Mucosa of rectum (tissue), 2 donors: Measurements from ENCODE around the gene ABHD14A.
A peak's percentile ranks its signal among the peaks of the same experiment; 100 is the strongest.

Experiments
- H3K27ac ChIP-seq, 2 donors: one replicate each; pipeline ENCODE4 v1.7.0; 2013; ENCODE audit warnings: inconsistent platforms in 2 of 2, low read depth in 2 of 2, low read length in 2 of 2
- H3K27me3 ChIP-seq, 2 donors: one replicate each; pipeline ENCODE4 v1.7.0; 2013; ENCODE audit warnings: low read length in 2 of 2; ENCODE audit not compliant: control insufficient read depth in 2 of 2, insufficient read depth in 2 of 2
- H3K36me3 ChIP-seq, 2 donors: one replicate each; pipeline ENCODE4 v1.7.0; 2013; ENCODE audit warnings: low read length in 2 of 2; ENCODE audit not compliant: control insufficient read depth in 2 of 2, insufficient read depth in 2 of 2
- H3K4me1 ChIP-seq, 2 donors: one replicate each; pipeline ENCODE4 v1.7.0; 2013; ENCODE audit warnings: low read length in 2 of 2, mild to moderate bottlenecking in 1 of 2; ENCODE audit not compliant: control insufficient read depth in 2 of 2, insufficient read depth in 2 of 2
- H3K4me3 ChIP-seq, 2 donors: one replicate each; pipeline ENCODE4 v1.7.0; 2013; ENCODE audit warnings: low read length in 2 of 2
- H3K9ac ChIP-seq, 2 donors: one replicate each; pipeline ENCODE4 v1.7.0; 2013; ENCODE audit warnings: low read length in 2 of 2, low read depth in 1 of 2, mild to moderate bottlenecking in 1 of 2
- H3K9me3 ChIP-seq, 2 donors: one replicate each; pipeline ENCODE4 v1.7.0; 2013; ENCODE audit warnings: low read length in 2 of 2; ENCODE audit not compliant: control insufficient read depth in 2 of 2
- donor health status: healthy.
- donor health status: Normal muscosa, but diverticular disease.

The ABHD14A gene

DNA sequence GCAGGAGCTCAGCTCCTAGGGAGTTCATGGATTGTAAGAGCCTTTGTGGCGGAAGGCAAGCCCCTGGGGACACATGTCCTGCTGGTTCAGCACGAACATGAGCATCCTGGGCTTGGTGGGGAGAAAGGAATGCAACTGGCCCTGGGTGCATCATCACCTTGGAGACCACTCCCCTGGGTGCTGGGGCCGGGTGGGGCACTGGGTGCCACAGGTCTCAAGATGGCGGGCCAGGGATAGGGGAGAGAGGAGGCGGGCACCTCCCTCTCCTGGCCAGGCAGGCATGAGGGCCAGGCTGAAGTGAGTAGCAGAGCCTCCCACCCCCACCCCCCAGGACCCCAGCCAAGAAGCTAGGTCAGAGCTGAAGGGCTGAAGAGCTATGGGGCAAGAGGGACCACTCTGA is 8.4 kb upstream of the ABHD14A start:
- Histone ChIP-seq H3K36me3 (peaks cover 0 to 4% of the 10 kb centered on the region in 2 donors), H3K9ac (peak overlapping the region in 1 of 2 donors; percentile 67), H3K27ac (peak overlapping the region in 1 of 2 donors; percentile 48), H3K4me3 (peak overlapping the region; percentile 74 to 81), H3K9me3 (no peaks in the 10 kb centered on the region), H3K27me3 (no peaks in the 10 kb centered on the region), H3K4me1 (peaks cover 7 to 13% of the 10 kb centered on the region in 2 donors)

DNA sequence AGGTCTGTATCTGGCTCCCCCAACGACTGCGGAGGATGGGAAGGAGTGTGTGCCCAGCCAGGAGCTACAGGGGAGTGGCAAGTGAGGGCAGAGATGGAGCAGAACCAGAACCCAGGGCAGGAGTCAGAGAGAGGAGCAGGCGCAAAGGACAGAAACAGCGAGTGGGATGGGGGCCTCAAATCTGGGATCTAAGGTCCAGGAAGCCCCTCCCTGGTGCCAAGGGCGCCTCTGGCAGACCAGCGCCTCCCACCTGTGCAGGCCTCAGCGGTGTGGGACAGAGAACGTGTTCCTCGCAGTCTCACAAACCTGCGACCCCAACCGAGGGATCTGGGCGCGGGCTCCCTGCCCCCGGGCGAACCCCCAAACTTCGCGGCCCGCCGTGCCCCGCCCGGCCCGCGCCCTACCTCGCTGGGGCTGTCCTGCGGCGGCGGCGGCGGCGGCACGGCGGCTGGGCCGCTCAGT is 7.9 kb upstream of the ABHD14A start:
- Histone ChIP-seq H3K9ac (peak overlapping the region; percentile 67 to 77), H3K9me3 (no peaks in the 10 kb centered on the region), H3K4me3 (peak overlapping the region; percentile 74 to 81), H3K27ac (peak overlapping the region in 1 of 2 donors; percentile 48), H3K36me3 (peaks cover 0 to 4% of the 10 kb centered on the region in 2 donors), H3K27me3 (no peaks in the 10 kb centered on the region), H3K4me1 (peaks cover 7 to 13% of the 10 kb centered on the region in 2 donors)

DNA sequence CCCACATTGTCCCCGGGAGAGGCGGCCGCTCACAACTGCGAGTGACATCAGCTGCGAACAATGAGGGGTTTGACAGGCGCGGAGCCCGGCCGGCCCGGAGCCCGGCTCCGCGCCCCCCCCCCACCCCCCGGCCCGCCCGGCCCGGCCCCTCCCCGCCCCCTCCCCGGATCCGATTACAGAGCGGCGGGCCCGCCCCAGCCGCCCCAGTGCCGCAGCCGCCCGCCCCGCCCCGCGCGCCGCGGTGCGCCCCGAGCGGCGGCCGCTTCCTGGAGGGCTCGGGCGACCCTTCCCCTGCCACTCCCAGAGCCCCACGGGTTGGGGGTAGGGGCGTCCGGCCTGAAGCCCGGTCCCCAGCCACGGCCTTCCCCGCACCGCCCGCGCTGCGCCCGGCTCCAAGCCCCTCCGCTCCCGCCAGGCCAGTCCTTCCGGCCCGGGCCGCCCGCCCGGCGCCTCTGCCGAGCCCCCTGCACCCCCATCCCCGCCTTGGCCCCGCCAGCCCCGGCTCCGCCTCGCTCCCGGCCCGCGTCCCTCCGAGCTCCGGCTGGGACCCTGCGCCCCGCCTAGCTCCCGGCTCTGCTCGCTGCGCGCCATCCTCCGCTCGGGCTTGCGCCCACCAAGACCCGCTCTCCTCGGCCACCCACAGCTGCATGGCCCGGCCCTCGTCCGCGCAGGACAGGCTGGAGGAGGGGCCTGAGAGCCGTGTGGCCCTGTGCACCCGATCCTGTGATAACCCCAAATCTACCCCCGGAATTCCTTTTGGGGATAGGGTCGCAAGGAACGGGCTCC is 7.3 kb upstream of the ABHD14A start, which contains the start of gene PCBP4:
Gene PCBP4, minus strand, starts transcription at position 71 of the 786 bp plus-strand sequence. CDS start 6,214 bp downstream, outside the sequence.
- Histone ChIP-seq H3K27me3 (no peaks in the 10 kb centered on the region), H3K27ac (peak within 1 kb of the TSS; percentile 64 to 77), H3K36me3 (peaks cover 0 to 4% of the 10 kb centered on the region in 2 donors), H3K4me1 (peaks cover 7 to 13% of the 10 kb centered on the region in 2 donors), H3K9ac (peak within 1 kb of the TSS; percentile 71 to 77), H3K9me3 (no peaks in the 10 kb centered on the region), H3K4me3 (peak within 1 kb of the TSS; percentile 74 to 81)

DNA sequence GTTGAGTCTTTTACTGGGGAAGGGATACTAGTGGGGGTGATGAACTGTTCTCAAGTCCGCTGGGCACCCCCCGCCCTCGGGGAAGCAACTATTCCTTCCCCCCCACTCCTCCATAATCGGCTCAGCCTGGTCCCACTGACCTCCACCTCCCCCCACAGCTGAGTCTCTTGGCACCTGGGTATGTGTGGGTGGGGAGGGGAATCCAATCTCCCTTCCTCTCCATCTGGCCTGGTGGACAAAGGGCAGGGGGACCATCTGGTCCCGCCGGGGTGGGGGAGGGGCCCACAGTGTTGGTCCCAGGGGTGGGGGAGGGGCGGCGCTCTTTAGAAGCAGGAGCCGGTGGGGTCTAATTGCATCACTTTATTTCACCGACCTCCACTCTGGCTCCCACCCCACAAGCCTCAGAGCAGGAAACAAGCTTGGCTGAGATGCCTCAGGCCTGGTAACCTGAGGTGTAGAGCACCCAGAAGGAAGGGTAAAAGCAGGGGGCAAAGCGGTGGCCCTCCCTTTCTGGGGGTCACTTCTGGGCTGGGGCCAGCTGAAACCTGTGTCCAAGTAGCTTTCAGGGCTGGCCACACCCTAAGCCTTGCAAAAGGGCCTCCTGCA is 6.6 kb upstream of the ABHD14A start:
- Histone ChIP-seq H3K9ac (peak overlapping the region; percentile 35 to 71), H3K4me1 (peaks cover 7 to 13% of the 10 kb centered on the region in 2 donors), H3K27ac (peak overlapping the region; percentile 64 to 77)

DNA sequence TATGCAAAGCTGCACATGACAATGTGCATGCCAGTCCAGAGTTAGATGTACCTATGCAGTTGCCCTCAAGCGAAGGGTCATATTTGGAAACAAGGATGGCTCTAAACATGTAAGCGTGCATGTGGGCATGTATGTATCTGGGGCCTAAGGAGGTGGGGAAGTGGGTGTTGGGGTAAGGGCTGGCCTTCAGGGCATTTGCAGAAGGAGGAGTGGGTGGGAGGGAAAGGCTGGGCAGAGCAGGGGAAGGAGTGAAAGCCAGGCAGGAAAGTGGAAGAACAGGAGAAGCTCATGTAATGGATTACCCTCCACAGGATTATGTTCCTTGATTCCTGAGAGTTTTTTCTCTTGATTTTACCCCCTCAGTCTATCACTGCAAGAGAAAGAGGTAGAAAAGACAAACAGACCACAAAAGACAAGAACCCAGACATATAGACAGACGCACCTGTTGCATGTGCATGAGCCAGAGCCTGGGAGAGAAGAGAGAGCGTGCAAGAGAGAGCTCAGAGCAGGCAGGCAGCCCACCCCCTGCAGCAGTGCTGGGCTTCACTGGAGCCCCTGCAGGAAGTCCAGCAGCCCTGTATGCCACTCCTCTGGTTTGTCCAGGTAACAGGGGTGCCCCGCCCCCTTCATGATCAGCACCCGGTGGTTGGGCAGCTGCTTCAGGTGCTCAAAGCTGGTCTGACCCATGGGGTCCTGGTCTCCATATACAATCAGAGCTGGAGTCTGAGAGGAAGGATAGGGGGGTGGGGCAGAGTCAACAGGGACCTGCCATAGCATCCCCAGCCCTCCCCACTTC is 5.8 kb upstream of the ABHD14A start:
- Histone ChIP-seq H3K9ac (no peak overlapping the region), H3K4me1 (peaks cover 11 to 14% of the 10 kb centered on the region in 2 donors), H3K27ac (no peak overlapping the region), H3K27me3 (no peaks in the 10 kb centered on the region), H3K36me3 (peaks cover 0 to 4% of the 10 kb centered on the region in 2 donors), H3K4me3 (no peak overlapping the region), H3K9me3 (no peaks in the 10 kb centered on the region)

More for the DNA sequence above, 6.6 kb upstream of the ABHD14A start:
- Histone ChIP-seq H3K27me3 (no peaks in the 10 kb centered on the region), H3K9me3 (no peaks in the 10 kb centered on the region), H3K36me3 (peaks cover 0 to 4% of the 10 kb centered on the region in 2 donors), H3K4me3 (peak overlapping the region; percentile 55 to 59)

GRCh38 chr3:51969841-51970240 is 5.0 kb upstream of the ABHD14A start:
- Histone ChIP-seq H3K9ac (no peak overlapping the region), H3K4me1 (peaks cover 19 to 22% of the 10 kb centered on the region in 2 donors)

DNA sequence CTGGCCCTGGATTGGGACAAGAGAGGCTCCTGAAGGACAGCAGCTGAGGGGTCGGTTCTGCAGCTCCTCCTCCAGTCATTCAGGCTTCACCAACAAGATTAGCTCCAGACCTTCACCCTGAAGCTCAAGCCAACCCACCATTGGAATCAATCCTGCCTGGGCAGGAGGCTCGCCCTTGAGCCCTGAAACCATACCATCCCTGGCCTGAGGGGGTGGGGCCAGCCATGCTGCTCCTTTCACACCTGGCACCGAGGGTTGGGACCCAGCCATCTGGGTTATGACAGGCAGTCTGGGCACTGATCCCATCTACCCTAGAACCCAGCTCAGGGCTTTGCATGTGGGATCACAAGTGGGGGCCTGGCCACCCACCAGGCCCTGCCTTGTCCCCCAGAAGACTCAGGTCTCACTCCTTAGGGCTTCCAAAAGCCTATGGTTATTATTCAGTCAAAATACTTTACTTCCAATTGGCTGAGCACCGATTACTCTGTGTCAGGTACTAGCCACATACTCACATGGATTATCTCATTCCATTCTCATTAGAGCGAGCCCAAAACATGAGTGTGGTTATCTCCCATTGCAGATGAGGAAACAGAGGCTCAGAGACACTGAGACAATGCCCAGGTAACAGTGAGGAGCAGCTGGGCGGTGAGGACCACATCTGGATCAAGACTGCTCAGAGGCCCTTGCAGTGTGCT is 4.1 kb upstream of the ABHD14A start:
- Histone ChIP-seq H3K27ac (no peak overlapping the region), H3K9me3 (no peaks in the 10 kb centered on the region), H3K36me3 (peaks cover 0 to 4% of the 10 kb centered on the region in 2 donors), H3K27me3 (no peaks in the 10 kb centered on the region), H3K9ac (no peak overlapping the region), H3K4me3 (no peak overlapping the region), H3K4me1 (peaks cover 22 to 27% of the 10 kb centered on the region in 2 donors)

More at GRCh38 chr3:51969841-51970240, 5.0 kb upstream of the ABHD14A start:
- Histone ChIP-seq H3K4me3 (no peak overlapping the region), H3K9me3 (no peaks in the 10 kb centered on the region), H3K27me3 (no peaks in the 10 kb centered on the region), H3K36me3 (peaks cover 0 to 4% of the 10 kb centered on the region in 2 donors), H3K27ac (no peak overlapping the region)

DNA sequence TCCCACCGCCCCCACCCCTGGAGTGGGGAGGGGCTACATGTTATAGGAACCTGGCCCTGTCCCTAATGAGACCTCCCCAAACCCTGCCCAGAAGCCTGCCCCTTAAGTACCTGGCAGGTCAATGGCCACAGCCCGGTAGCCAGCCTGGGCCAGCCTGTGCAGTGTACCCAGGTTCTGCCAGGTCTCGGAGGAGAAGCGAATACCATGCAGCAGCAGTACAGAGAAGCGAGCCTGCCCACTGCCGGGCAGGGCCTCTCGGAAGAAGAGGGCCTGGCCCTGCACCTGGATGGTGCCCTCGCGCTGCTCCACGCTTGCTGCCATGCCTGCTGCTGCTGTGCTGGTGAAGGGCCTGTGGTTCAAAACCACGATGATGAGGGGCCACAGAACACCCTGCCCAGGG is 3.5 kb upstream of the ABHD14A start:
- Histone ChIP-seq H3K4me3 (no peak overlapping the region), H3K27ac (no peak overlapping the region), H3K9ac (no peak overlapping the region), H3K27me3 (no peaks in the 10 kb centered on the region), H3K4me1 (peaks cover 25 to 28% of the 10 kb centered on the region in 2 donors), H3K36me3 (peaks cover 0 to 4% of the 10 kb centered on the region in 2 donors), H3K9me3 (no peaks in the 10 kb centered on the region)

DNA sequence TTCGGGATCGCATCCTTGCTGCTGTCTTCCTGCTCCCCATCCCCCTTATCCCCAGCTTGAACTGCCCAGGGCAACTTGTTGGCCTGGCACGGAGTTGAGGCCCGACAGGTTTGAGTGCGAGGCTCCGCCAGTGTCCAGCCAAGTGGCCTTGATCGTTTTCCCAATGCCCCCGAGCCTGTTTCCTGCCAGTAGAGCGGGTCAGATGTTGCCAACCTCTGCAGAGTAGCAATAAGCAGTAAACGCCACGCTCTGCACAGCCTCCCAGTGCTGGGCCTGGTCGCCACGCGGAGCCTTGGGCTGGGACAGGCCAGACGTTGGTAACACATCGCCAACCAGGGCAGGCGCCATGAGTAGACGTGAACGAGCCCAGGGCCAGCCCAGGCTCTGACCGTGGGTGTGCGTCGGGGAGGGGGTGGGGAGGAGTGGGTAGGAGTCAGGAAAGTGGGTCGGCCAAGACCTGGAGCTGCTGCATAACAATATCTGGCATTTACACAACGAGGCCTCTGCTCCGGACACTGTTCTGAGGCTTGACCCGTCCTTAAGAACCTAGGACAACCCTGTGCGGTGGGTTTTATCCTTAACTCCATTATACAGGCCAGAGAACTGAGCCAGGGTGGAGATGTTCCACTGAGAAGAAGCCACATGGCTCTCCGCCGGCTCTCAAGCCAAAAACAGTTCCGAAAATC is 444 bp upstream of the ABHD14A start:
- H3K4me1 ChIP-seq, result peaks cover 16 to 18% of the 10 kb centered on the region in 2 donors
- peak overlapping the region; percentile 90 to 95 for H3K4me3 ChIP-seq
- H3K27me3 ChIP-seq, result no peaks in the 10 kb centered on the region
- peak overlapping the region; percentile 92 to 96 for H3K9ac ChIP-seq
- H3K27ac ChIP-seq, result peak overlapping the region; percentile 87 to 95
- H3K9me3 ChIP-seq, result no peaks in the 10 kb centered on the region
- H3K36me3 ChIP-seq, result peaks cover 0 to 4% of the 10 kb centered on the region in 2 donors
